Measurements from ENCODE around the gene TSPAN4. TPM values are rescaled to one million over a fixed set of nuclear protein-coding genes. Genes with fewer than 3 reads are reported as not detected.

Gene TSPAN4
- total and polyA plus RNA-seq, 4 donors = 68.3 to 197 (median 134) TPM

DNA sequence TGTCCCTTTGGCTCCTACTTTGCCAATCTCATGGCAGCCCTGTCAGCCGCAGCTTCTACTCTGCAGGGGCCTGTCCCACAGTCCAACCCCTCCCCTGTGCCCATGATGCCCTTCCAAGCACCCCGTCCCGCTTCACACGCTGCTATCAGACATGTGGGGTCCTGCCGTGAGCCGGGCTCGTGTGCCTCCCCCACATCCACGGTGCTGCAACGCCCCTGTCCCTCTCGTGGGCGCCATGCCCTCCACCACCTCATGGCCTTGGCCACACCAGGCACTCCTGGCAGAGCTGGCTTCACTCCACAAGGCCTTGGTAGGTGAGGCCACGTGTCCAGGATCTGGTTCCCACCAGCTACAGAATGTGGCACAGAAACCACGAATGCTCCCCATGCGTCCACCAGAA, 44.9 kb downstream of the TSPAN4 start:
- ATAC-seq (ENCODE audit: insufficient read depth, low FRiP score) = no peak
- peaks cover 0 to 43% (median 7%) of the 10 kb centered on the region in 4 donors for H3K36me3 ChIP-seq (ENCODE audit: control insufficient read depth in 4 of 4, insufficient read depth in 4 of 4, low read length in 4 of 4)
- WGBS, 2 donors = 95 to 97% methylated on average over 14 of the region's 14 CpGs
- no peak for DNase-seq
- no peaks in the 10 kb centered on the region for H3K9me3 ChIP-seq (ENCODE audit: control insufficient read depth in 4 of 4, insufficient read depth in 3 of 4, low read length in 3 of 4)
- TF ChIP-seq, protein P1, sequence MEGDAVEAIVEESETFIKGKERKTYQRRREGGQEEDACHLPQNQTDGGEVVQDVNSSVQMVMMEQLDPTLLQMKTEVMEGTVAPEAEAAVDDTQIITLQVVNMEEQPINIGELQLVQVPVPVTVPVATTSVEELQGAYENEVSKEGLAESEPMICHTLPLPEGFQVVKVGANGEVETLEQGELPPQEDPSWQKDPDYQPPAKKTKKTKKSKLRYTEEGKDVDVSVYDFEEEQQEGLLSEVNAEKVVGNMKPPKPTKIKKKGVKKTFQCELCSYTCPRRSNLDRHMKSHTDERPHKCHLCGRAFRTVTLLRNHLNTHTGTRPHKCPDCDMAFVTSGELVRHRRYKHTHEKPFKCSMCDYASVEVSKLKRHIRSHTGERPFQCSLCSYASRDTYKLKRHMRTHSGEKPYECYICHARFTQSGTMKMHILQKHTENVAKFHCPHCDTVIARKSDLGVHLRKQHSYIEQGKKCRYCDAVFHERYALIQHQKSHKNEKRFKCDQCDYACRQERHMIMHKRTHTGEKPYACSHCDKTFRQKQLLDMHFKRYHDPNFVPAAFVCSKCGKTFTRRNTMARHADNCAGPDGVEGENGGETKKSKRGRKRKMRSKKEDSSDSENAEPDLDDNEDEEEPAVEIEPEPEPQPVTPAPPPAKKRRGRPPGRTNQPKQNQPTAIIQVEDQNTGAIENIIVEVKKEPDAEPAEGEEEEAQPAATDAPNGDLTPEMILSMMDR (IDR thresholded peaks at IDR 0.05; ENCODE audit: control extremely low read depth, extremely low read depth) = no peak
- no peak overlapping the region for H3K4me3 ChIP-seq
- peaks cover 0 to 12% (median 0%) of the 10 kb centered on the region in 5 donors for H3K4me1 ChIP-seq (ENCODE audit: control insufficient read depth in 5 of 5, insufficient read depth in 5 of 5, low read length in 5 of 5)
- H3K9ac ChIP-seq (ENCODE audit: insufficient read depth in 1 of 2, low read length in 2 of 2) = no peak overlapping the region
- no peaks in the 10 kb centered on the region for H3K27me3 ChIP-seq (ENCODE audit: control insufficient read depth in 3 of 3, insufficient read depth in 3 of 3, low read length in 2 of 3)
- no peak overlapping the region for H3K27ac ChIP-seq (ENCODE audit: low read depth in 1 of 2, low read length in 1 of 2)

DNA sequence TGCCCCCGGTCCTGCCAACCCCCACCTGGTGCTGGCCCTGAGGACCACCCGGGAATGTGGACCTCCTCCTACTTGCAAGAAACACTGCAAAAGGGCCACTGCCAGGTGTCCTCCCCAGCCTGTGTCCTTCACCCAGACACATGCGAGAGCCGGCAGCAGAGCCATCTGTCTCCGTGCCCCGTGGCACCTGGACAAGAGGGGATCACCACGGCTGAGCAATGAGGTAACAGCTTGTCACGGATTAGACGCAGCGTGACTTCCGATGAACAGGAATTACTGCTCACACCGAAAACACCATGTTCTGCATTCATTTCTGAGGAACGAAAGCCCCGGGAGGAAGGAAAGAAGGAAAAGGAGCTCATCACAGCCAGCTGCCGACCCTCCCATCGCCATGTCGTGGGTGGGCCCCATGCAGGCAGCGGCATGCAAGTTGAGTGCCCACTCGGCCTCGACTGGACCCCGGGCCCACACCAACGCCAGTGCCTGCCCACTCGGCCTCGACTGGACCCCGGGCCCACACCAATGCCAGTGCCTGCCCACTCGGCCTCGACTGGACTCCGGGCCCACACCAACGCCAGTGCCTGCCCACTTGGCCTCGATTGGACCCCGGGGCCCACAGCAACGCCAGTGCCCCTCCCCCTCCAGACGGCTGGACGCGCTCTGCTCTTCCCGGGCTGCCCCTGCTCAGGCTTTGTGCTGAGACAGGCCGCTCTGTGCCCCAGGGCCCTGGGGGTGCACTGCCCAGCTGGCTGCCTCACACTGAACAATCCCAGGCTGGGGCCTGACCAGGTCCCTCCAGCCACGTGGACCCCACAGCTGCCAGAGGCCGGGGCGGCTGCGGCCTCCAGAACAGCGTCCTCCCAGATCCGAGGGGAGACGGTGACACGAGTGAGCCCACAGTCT, 45.9 kb downstream of the TSPAN4 start:
- DNase-seq (no peak), ATAC-seq (ENCODE audit: insufficient read depth, low FRiP score) (no peak)
- Histone ChIP-seq H3K4me1 (ENCODE audit: control insufficient read depth in 5 of 5, insufficient read depth in 5 of 5, low read length in 5 of 5) (peaks cover 0 to 12% (median 0%) of the 10 kb centered on the region in 5 donors), H3K36me3 (ENCODE audit: control insufficient read depth in 4 of 4, insufficient read depth in 4 of 4, low read length in 4 of 4) (peaks cover 0 to 34% (median 7%) of the 10 kb centered on the region in 4 donors), H3K9ac (ENCODE audit: insufficient read depth in 1 of 2, low read length in 2 of 2) (no peak overlapping the region), H3K27me3 (ENCODE audit: control insufficient read depth in 3 of 3, insufficient read depth in 3 of 3, low read length in 2 of 3) (no peaks in the 10 kb centered on the region), H3K27ac (ENCODE audit: low read depth in 1 of 2, low read length in 1 of 2) (no peak overlapping the region), H3K4me3 (no peak overlapping the region), H3K9me3 (ENCODE audit: control insufficient read depth in 4 of 4, insufficient read depth in 3 of 4, low read length in 3 of 4) (no peaks in the 10 kb centered on the region)
- TF ChIP-seq, protein P1 (IDR thresholded peaks at IDR 0.05; ENCODE audit: control extremely low read depth, extremely low read depth) = no peak
- 90 to 91% methylated on average over 45 of the region's 45 CpGs for WGBS, 2 donors

DNA sequence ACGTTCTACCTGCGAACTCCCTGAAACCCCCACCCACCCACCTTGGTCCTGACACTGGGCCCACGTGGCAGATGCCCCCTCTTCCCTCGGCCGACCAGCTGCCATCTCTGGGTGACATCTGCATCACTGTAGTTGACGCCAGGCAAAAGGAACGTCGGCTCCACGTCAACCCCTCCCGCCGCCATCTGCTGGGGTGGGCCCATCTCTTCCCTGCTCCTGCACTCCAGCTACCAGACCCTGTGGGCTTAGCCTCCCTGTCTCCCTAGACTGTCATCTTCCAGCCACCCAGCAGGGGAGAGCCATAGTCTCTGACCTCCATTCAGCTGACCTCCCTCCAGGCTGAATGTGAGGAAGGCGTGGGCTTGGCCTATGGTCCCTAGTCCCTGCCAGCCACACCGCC, 46.6 kb downstream of the TSPAN4 start:
- Histone ChIP-seq H3K4me3 (no peak overlapping the region), H3K27ac (ENCODE audit: low read depth in 1 of 2, low read length in 1 of 2) (no peak overlapping the region), H3K27me3 (ENCODE audit: control insufficient read depth in 3 of 3, insufficient read depth in 3 of 3, low read length in 2 of 3) (no peaks in the 10 kb centered on the region), H3K9ac (ENCODE audit: insufficient read depth in 1 of 2, low read length in 2 of 2) (no peak overlapping the region), H3K36me3 (ENCODE audit: control insufficient read depth in 4 of 4, insufficient read depth in 4 of 4, low read length in 4 of 4) (peaks cover 0 to 29% (median 7%) of the 10 kb centered on the region in 4 donors), H3K4me1 (ENCODE audit: control insufficient read depth in 5 of 5, insufficient read depth in 5 of 5, low read length in 5 of 5) (peaks cover 0 to 12% (median 0%) of the 10 kb centered on the region in 5 donors), H3K9me3 (ENCODE audit: control insufficient read depth in 4 of 4, insufficient read depth in 3 of 4, low read length in 3 of 4) (no peaks in the 10 kb centered on the region)
- TF ChIP-seq, protein P1 (IDR thresholded peaks at IDR 0.05; ENCODE audit: control extremely low read depth, extremely low read depth) = no peak
- DNase-seq = no peak
- no peak for ATAC-seq (ENCODE audit: insufficient read depth, low FRiP score)
- 93 to 98% methylated on average over 13 of the region's 13 CpGs for WGBS, 2 donors
